GM19397 (cell line): Measurements from ENCODE around the gene TINAG.

Experiments used
- ATAC-seq: cut with Tn5 transposase; IDR thresholded peaks from one replicate; pipeline ENCODE4 v1.9.1; 2021; ENCODE audit warnings: mild to moderate bottlenecking, moderate library complexity; ENCODE audit not compliant: unreplicated experiment

The TINAG gene

GRCh38 chr6:54426995-54427394 lies 118.8 kb downstream of the TINAG start:
- ATAC-seq: no peak

- ATAC-seq: no peak
Measured at GRCh38 chr6:54427396-54427937, 119.2 kb downstream of the TINAG start.

- ATAC-seq: peak; percentile 93
Measured at GRCh38 chr6:54428431-54428830, 120.2 kb downstream of the TINAG start.

GRCh38 chr6:54431466-54431865 lies 123.2 kb downstream of the TINAG start:
- ATAC-seq: no peak
